ENCODE results near the gene FAM163B. TPM values are rescaled to one million over a fixed set of nuclear protein-coding genes. Genes with fewer than 3 reads are reported as not detected.

Gene FAM163B
- total and polyA plus RNA-seq, 7 experiments from 2014 or later, result not detected

- CTCF ChIA-PET, result interaction anchor here (0.6 kb wide), 1 partner anchor 448 kb away, joined by 3 read pairs; no protein-coding TSS in a partner anchor
- ATAC-seq (no peak), DNase-seq (no peak)
- Mint-ChIP-seq H3K27ac (no peak overlapping the region), H3K4me3 (no peak overlapping the region), H3K27me3 (no peaks in the 10 kb centered on the region), H3K4me1 (peaks cover 0 to 3% (median 0%) of the 10 kb centered on the region in 7 donors), H3K9me3 (no peaks in the 10 kb centered on the region), H3K36me3 (no peaks in the 10 kb centered on the region)
- H3K4me3 ChIP-seq (ENCODE audit: low read length), result no peak overlapping the region
- no peaks in the 10 kb centered on the region for H3K27me3 ChIP-seq (ENCODE audit: control insufficient read depth in 2 of 2, insufficient read depth in 2 of 2, low read length in 2 of 2)
- H3K4me1 ChIP-seq (ENCODE audit: control insufficient read depth in 2 of 2, insufficient read depth in 2 of 2, low read length in 2 of 2), result no peaks in the 10 kb centered on the region
- H3K9me3 ChIP-seq (ENCODE audit: control insufficient read depth in 2 of 3, low read length in 3 of 3), result no peaks in the 10 kb centered on the region
- no peak overlapping the region for H3K27ac ChIP-seq (ENCODE audit: low read depth, low read length)
- intact Hi-C loops (cut with micrococcal nuclease), result no loop called here
- no peaks in the 10 kb centered on the region for H3K36me3 ChIP-seq (ENCODE audit: control insufficient read depth in 2 of 3, insufficient read depth in 3 of 3, low read length in 3 of 3)
- POLR2A ChIA-PET, result no interaction called here
Observed at GRCh38 chr9:133640160-133640559, 31.0 kb upstream of the FAM163B start.

GRCh38 chr9:133639613-133640012 lies 30.4 kb upstream of the FAM163B start:
- no peak for ATAC-seq
- Histone ChIP-seq H3K27me3 (ENCODE audit: control insufficient read depth in 2 of 2, insufficient read depth in 2 of 2, low read length in 2 of 2) (no peaks in the 10 kb centered on the region), H3K9me3 (ENCODE audit: control insufficient read depth in 2 of 3, low read length in 3 of 3) (no peaks in the 10 kb centered on the region), H3K4me1 (ENCODE audit: control insufficient read depth in 2 of 2, insufficient read depth in 2 of 2, low read length in 2 of 2) (no peaks in the 10 kb centered on the region), H3K27ac (ENCODE audit: low read depth, low read length) (no peak overlapping the region), H3K4me3 (ENCODE audit: low read length) (no peak overlapping the region), H3K36me3 (ENCODE audit: control insufficient read depth in 2 of 3, insufficient read depth in 3 of 3, low read length in 3 of 3) (no peaks in the 10 kb centered on the region)
- ChIA-PET CTCF (no interaction called here), POLR2A (no interaction called here)
- Mint-ChIP-seq H3K27me3 (no peaks in the 10 kb centered on the region), H3K4me1 (no peaks in the 10 kb centered on the region), H3K4me3 (no peak overlapping the region), H3K36me3 (no peaks in the 10 kb centered on the region), H3K27ac (no peak overlapping the region), H3K9me3 (no peaks in the 10 kb centered on the region)
- intact Hi-C loops (cut with micrococcal nuclease), result no loop called here
- no peak for DNase-seq

GRCh38 chr9:133638711-133639110 lies 29.5 kb upstream of the FAM163B start:
- Mint-ChIP-seq H3K27me3 (no peaks in the 10 kb centered on the region), H3K36me3 (no peaks in the 10 kb centered on the region), H3K27ac (no peak overlapping the region), H3K4me1 (peaks cover 0 to 2% (median 0%) of the 10 kb centered on the region in 7 donors), H3K9me3 (no peaks in the 10 kb centered on the region), H3K4me3 (no peak overlapping the region)
- intact Hi-C loops (cut with micrococcal nuclease), result no loop called here
- Histone ChIP-seq H3K27ac (ENCODE audit: low read depth, low read length) (no peak overlapping the region), H3K4me1 (ENCODE audit: control insufficient read depth in 2 of 2, insufficient read depth in 2 of 2, low read length in 2 of 2) (no peaks in the 10 kb centered on the region), H3K27me3 (ENCODE audit: control insufficient read depth in 2 of 2, insufficient read depth in 2 of 2, low read length in 2 of 2) (no peaks in the 10 kb centered on the region), H3K36me3 (ENCODE audit: control insufficient read depth in 2 of 3, insufficient read depth in 3 of 3, low read length in 3 of 3) (no peaks in the 10 kb centered on the region), H3K4me3 (ENCODE audit: low read length) (no peak overlapping the region), H3K9me3 (ENCODE audit: control insufficient read depth in 2 of 3, low read length in 3 of 3) (no peaks in the 10 kb centered on the region)
- ChIA-PET POLR2A (no interaction called here), CTCF (no interaction called here)
- no peak for DNase-seq
- ATAC-seq, result no peak

GRCh38 chr9:133638076-133638475 lies 28.9 kb upstream of the FAM163B start:
- H3K4me1 Mint-ChIP-seq, result peaks cover 0 to 2% (median 0%) of the 10 kb centered on the region in 7 donors
- ChIA-PET CTCF (no interaction called here), POLR2A (no interaction called here)
- H3K9me3 ChIP-seq (ENCODE audit: control insufficient read depth in 2 of 3, low read length in 3 of 3), result no peaks in the 10 kb centered on the region
- H3K27ac ChIP-seq (ENCODE audit: low read depth, low read length), result no peak overlapping the region
- no peaks in the 10 kb centered on the region for H3K27me3 Mint-ChIP-seq
- H3K4me3 Mint-ChIP-seq, result no peak overlapping the region
- no peaks in the 10 kb centered on the region for H3K4me1 ChIP-seq (ENCODE audit: control insufficient read depth in 2 of 2, insufficient read depth in 2 of 2, low read length in 2 of 2)
- peak overlapping the region in 1 of 9 donors; percentile 36 for H3K27ac Mint-ChIP-seq
- H3K36me3 Mint-ChIP-seq, result no peaks in the 10 kb centered on the region
- no peak overlapping the region for H3K4me3 ChIP-seq (ENCODE audit: low read length)
- no peaks in the 10 kb centered on the region for H3K9me3 Mint-ChIP-seq
- DNase-seq (no peak), ATAC-seq (no peak)
- H3K27me3 ChIP-seq (ENCODE audit: control insufficient read depth in 2 of 2, insufficient read depth in 2 of 2, low read length in 2 of 2), result no peaks in the 10 kb centered on the region
- intact Hi-C loops (cut with micrococcal nuclease), result no loop called here
- H3K36me3 ChIP-seq (ENCODE audit: control insufficient read depth in 2 of 3, insufficient read depth in 3 of 3, low read length in 3 of 3), result no peaks in the 10 kb centered on the region

GRCh38 chr9:133637451-133638055 lies 28.4 kb upstream of the FAM163B start:
- no peak for DNase-seq
- Mint-ChIP-seq H3K4me1 (peaks cover 0 to 5% (median 0%) of the 10 kb centered on the region in 7 donors), H3K4me3 (no peak overlapping the region), H3K9me3 (no peaks in the 10 kb centered on the region), H3K27ac (no peak overlapping the region), H3K36me3 (no peaks in the 10 kb centered on the region), H3K27me3 (no peaks in the 10 kb centered on the region)
- Histone ChIP-seq H3K4me1 (ENCODE audit: control insufficient read depth in 2 of 2, insufficient read depth in 2 of 2, low read length in 2 of 2) (no peaks in the 10 kb centered on the region), H3K27me3 (ENCODE audit: control insufficient read depth in 2 of 2, insufficient read depth in 2 of 2, low read length in 2 of 2) (no peaks in the 10 kb centered on the region), H3K27ac (ENCODE audit: low read depth, low read length) (no peak overlapping the region), H3K9me3 (ENCODE audit: control insufficient read depth in 2 of 3, low read length in 3 of 3) (no peaks in the 10 kb centered on the region), H3K36me3 (ENCODE audit: control insufficient read depth in 2 of 3, insufficient read depth in 3 of 3, low read length in 3 of 3) (no peaks in the 10 kb centered on the region), H3K4me3 (ENCODE audit: low read length) (no peak overlapping the region)
- ATAC-seq, result no peak
- intact Hi-C loops (cut with micrococcal nuclease), result no loop called here
- ChIA-PET POLR2A (no interaction called here), CTCF (no interaction called here)

- no peaks in the 10 kb centered on the region for H3K27me3 Mint-ChIP-seq
- H3K4me1 Mint-ChIP-seq, result peaks cover 0 to 6% (median 0%) of the 10 kb centered on the region in 7 donors
- no peak overlapping the region for H3K27ac ChIP-seq (ENCODE audit: low read depth, low read length)
- no peaks in the 10 kb centered on the region for H3K9me3 ChIP-seq (ENCODE audit: control insufficient read depth in 2 of 3, low read length in 3 of 3)
- POLR2A ChIA-PET, result no interaction called here
- ATAC-seq (no peak), DNase-seq (no peak)
- H3K27ac Mint-ChIP-seq, result no peak overlapping the region
- no peak overlapping the region for H3K4me3 ChIP-seq (ENCODE audit: low read length)
- no peaks in the 10 kb centered on the region for H3K36me3 ChIP-seq (ENCODE audit: control insufficient read depth in 2 of 3, insufficient read depth in 3 of 3, low read length in 3 of 3)
- H3K27me3 ChIP-seq (ENCODE audit: control insufficient read depth in 2 of 2, insufficient read depth in 2 of 2, low read length in 2 of 2), result no peaks in the 10 kb centered on the region
- intact Hi-C loops (cut with micrococcal nuclease), result no loop called here
- H3K4me3 Mint-ChIP-seq, result no peak overlapping the region
- H3K4me1 ChIP-seq (ENCODE audit: control insufficient read depth in 2 of 2, insufficient read depth in 2 of 2, low read length in 2 of 2), result no peaks in the 10 kb centered on the region
- no peaks in the 10 kb centered on the region for H3K9me3 Mint-ChIP-seq
- CTCF ChIA-PET, result no interaction called here
- no peaks in the 10 kb centered on the region for H3K36me3 Mint-ChIP-seq
Observed at GRCh38 chr9:133636902-133637301, 27.7 kb upstream of the FAM163B start.
